HG03558 (cell line): ENCODE data around the gene CAMTA1.

ENCODE experiments used
- ATAC-seq: cut with Tn5 transposase; IDR thresholded peaks from one replicate; pipeline ENCODE4 v1.9.1; 2021; ENCODE audit warnings: moderate number of reproducible peaks; ENCODE audit not compliant: unreplicated experiment; ENCODE audit errors: extremely low read depth

Gene CAMTA1

DNA sequence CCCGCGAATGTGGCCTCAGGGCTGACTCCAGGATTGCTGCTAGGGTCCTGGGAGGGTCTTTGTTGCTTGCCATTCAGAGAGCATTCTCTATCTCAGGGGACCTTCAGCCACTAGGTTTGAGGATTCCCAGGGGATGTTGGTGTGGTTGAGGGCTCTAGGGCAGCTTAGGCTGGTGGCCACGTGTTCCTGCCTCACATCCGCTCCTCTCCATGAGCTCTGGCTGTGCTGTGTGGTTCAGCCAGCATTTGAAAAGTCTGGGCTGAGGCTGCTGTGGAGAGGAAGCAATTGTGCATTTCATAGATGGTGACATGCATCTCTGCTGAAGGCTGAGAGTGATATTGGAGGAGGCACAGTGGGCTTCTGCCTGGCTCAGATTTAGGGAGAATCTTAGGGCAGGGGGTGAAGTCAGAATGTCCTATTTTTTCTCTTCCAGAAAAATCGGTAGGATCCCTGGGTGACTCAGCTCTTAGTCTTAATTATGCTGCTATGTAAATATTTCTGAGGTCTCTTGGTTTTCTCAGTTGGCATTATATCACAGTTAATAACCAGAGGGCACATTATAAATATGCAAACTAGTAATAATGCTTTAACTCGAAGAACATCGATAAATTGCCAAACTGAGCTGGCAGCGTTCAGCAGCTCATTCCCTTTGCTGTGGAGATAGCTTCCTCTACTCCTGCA is 182.3 kb downstream of the CAMTA1 start:
- ATAC-seq = no peak

DNA sequence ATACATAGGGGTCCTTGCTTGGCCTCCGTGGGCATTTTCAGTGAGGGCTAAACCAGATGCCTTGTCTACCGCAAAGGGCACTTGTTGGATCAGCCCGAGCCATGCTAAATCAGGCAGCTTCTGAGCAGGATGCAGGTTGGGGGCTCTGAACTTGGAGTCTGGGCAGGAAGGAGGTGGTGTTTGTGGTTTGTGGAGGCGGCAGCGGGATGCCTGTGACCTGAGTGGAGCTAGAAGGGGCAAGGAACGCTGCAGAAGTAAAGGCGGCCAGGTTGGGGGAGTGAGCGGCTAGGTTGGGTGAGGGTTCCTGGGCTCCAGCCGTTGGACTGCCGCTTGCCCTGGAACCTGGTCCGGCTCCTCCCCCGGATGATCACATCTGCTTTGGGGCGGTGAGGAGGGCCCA is 183.9 kb downstream of the CAMTA1 start:
- ATAC-seq = no peak

DNA sequence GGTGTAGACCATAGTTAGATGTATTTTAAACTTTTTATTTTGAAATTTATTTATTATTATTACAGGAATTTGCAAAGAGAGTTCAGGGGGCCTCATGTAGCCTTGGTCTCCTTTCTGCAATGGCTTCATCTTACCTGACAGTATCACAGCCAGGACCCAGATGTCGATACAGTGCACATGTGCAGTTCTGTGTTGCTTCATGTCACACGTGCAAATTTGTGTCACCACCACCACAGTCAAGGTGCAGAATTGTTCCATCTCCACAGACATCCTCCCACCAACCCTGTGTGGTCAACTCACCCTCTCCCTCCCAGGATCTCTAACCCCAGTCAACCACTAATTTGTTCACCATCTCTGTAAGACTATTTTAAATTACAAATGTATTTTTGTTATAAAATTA is 184.5 kb downstream of the CAMTA1 start:
- ATAC-seq = no peak

DNA sequence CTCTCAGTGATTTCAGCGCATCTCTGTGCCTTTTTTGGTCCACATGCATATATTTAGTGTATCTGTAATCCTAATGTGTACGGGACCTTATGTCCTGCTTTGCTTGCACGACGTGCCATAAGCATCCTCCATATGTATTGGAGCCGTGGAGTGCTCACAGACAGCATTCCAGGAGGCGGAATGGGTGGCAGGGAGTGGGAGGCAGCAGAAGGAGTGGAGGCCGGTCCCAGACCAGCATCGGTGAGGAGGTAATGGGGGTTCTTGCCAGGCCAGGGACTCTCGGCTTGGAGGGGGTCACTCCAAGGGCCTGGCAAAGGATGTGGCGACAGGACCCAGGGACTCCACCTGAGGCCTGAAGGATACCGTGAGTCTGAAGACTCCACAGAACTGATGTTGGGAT is 185.0 kb downstream of the CAMTA1 start:
- no peak for ATAC-seq

DNA sequence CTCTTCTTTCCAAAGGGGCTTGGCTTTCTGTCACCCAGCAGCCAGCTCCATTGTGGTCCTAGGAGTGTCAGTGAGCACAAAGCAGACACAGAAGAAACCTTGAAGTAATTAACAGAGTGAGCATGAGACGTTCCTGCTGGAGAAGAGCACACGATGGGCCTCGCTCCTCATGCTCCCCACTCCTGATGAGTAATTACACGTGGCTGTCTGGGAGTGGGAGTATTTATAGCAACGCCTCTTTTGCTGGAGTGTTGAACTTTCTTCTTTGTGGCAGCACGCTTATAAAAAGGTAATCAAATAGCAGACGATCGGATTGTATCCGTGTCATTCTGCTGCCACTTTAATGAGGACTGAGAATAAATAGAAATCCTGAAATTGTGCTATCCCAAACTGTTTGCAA is 185.8 kb downstream of the CAMTA1 start:
- ATAC-seq = no peak

DNA sequence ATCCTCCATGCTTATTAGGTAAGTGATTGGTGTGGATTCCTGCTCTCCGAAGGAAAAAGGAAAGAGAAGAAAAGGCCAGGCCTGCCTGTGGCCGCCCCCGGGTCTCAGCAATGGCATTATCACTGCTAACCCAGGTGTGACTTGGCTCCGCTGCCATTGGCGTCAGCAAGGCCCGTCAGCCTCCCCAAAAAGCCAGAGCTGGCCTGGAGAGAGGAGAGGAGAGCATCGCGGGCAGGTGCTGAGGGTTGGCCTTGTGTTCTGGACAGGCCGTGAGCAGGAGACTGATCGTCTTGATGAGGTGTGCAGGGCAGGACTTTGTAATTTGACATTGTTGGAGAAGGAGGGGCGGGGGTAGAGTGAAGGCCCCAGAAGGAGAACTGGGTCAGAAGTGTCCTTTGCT is 186.4 kb downstream of the CAMTA1 start:
- no peak for ATAC-seq

DNA sequence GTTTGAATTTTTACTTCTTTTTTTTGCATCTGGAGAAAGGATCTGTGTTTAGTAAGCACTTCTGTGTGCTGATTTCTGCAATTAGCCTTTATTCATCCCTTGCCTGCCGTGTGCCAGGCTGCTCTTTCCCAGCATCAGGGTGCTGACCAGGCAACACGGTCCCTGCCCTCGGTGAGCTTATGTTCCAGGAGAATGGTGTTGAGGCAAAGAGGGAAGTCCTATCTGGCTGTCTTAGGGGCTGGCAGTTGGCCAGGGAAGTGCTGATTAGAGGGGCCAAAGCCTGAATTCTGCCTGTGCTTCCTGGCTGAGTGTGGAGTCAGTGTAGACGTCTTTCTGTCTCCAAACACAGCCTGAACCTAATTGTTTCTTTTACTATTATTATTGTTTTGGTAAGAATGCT is 187.1 kb downstream of the CAMTA1 start:
- ATAC-seq = no peak

DNA sequence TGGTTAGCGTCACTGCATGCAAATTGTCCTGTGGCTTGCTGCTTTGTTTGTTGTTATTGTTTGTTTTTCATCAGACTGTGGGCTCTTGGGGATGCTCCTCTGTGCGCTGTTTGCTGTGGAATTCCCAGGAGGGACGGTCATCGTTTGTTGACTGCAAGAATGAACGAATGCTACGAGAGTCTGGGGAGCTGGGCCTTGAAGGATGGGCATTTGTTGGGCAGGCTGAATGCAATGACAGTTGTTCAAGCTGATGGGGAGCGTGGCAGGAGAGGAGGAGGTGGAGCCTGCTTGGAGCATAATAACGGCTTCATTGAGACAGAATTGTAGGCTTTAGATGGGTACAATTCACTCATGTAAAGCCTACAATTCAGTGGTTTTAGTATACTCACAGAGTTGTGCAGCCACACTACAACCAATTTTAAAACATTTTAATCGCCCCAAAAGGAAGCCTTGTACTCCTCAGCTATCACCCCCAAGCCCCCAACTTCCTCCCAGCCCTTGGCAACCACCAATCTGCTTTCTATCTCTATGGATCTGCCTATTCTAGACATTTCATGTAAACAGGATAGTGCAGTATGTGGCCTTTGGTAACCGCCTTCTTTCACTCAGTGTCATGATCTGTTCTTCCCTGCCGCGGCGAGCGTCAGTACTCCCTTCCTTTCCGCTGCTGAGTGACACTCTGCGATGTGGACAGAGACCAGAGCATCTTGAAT is 190.2 kb downstream of the CAMTA1 start:
- ATAC-seq = no peak

DNA sequence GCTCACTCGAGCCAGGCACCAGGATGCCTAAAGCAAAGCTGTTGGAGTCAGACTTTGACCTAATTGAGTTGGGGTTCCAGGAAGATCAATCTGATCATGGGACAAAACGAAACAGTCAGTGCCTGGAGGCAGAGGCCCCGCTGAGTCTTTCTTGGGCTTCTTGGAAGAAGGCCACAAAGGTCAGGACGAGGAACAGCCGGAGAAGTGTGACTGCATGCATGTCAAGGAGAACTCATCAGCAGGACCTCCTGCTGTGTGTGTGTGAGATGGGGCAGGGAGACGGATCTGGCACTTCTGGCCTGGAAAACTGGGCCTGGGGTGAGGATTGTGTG is 190.8 kb downstream of the CAMTA1 start:
- no peak for ATAC-seq

DNA sequence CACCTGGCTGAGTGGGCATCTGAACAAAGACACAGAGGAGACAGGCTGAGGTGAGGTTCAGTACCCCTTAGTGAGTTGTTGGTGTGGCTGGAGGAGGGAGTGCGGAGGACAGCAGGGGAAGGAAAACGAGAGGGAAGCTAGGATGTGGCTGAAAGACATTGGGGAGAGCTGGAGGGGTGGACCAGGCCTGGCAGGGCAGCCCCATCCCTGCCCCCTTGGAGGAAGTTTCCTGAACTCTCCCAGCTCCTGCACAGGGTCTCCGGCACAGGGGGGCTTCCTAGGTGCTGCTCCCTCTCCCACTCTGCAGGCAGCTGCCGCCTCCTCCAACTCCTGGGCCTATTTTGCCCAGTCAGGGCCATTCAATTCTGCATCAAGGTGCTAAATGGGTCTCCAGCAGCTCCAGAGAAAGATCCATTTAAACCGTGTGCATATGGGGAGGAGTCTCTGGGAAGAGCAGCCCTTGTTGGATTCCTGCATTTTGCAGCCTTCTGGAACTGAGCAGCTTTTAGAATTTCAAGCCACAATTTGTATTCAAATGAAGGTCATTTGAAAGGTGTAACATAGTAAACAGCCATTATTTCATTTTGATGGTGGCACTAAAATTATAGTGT is 193.9 kb downstream of the CAMTA1 start:
- ATAC-seq = no peak

DNA sequence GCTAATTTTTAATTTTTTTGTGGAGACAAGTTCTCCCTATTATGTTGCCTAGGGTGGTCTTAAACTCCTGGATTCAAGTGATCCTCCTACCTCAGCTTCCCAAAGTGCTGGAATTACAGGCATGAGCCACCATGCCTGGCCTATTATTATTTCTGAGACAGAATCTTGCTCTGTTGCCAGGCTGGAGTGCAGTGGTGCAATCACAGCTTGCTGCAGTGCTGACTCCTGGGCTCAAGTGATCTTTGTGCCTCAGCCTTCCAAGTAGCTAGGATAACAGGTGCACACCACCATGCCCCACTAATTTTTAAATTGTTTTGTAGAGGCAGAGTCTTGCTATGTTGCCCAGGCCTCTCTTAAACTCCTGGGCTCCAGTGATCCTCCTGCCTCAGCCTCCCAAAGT is 196.3 kb downstream of the CAMTA1 start:
- ATAC-seq = no peak

DNA sequence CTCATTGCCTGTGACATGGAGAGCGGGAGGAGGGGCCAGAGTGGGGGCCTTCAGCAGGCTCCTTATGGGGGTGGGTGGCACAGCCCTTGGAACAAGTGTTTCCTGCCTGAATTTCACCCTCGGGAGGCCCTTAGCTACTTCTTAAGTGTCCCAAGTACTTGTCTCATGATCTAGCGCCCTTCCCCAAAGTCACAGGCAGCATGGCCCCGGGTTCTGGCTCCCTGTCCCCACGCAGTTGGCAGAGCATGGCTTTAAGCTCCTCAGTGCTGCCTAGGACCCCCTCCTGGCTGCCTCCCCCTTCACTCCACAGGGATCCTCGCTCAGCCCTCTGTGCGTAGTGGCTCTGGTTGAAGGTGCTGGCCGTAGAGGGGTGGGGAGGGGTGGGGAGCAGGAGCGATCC is 197.2 kb downstream of the CAMTA1 start:
- no peak for ATAC-seq

DNA sequence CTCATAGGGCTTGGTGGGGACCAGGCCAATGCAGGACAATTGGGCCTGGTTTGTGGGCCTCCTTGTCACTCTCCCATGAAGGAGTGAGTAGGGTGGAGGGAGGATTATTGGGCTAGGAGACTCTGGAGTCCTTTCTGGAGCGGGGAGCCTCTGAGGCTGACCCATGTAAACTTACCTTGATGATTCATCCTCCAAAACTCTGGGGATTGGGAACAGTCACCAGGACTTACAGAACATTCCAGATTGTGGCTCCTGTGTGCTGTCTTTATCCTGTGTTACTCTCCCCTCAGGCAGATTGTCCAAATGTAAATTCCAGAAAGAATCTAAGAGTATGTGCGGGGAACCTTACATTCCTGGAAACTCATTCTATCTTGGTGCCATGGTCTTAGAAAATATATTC is 197.6 kb downstream of the CAMTA1 start:
- no peak for ATAC-seq

DNA sequence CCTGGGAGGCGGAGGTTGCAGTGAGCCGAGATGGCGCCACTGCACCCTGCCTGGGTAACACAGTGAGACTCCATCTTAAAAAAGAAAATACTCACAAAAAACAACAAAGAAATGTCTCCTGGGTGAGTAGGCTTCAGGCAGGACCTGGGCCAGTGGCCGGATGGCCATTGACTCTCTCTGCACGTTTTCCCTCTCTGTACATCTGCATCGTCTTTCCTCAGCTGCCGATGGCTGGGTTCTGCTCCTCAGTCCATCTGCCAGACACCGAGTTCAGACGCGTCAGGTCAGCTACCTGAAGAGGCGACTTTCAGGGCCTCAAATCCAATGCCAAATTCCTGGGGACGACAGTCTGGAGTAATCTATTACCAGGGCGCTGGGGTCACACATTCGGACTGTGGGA is 199.3 kb downstream of the CAMTA1 start:
- no peak for ATAC-seq

DNA sequence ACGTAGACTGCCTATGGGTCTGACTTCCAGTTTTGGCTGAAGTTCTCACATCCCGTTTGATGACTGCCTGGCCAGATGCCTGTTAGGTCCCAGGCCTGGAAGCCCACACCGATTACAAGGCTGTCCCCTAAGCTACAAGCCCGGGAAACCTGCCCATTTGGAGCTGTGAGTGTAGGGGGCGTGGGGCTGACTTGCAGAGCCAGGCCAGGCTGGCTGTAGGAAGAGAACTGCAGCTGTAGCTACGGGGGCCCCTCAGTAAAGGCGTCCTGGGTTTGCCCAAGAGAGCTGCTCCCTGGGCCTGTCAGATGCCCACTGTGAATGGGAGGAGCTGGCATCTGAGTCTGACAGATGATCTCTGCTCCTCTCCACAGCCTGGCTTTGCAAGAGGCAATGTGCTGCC is 199.7 kb downstream of the CAMTA1 start:
- ATAC-seq = no peak

DNA sequence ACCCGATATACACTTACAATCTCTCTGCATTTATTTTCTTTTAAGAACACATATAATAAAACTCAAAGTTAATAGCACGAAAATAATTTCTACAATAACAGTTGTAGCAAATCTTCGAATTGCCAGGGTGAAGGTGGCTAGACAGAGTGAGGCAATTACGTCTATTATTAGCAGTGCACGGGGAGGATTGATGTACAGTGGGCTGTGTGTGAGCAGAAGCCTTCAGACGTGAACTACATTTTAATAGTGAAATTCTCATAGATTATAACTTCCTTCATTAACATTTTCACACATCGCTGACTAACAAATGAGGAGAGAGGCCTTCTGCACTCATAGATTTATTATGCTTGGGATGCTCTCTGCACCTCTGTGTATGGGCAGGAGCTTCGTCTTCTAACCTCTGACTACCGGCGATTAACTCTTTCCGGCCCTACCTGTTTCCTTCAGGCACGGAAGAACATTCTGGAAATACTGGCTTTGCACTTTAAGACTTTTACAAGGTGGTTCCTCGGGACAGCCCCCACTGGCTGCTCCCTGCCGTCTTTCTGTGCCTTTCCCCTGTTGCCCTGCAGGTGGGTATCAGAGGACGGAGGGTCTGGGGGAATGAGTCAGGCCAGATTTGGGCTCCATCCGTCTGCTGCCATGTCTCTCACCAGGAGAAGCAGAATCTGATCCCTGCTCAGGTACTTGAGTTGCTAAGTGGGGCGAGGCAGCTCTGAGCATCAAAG is 200.5 kb downstream of the CAMTA1 start:
- ATAC-seq = no peak

DNA sequence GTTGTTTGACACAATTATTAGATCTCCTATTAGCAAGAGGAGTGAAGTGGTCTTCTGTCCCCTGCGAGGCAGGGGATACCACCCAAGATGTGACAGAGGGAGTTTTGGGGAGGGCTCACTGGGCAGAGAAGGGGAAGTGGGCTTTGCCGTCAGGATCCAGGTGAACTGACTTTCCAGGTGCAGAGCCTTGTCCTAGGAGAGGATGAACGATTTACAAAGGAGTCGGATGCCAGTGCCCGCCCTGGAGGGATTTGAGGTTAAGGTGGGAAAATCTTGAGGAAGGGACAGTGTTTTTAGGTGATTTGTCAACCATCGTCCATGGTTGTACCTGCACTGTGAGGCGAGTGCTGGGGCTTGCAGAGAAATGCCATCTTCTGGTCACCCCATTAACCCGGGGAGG is 201.0 kb downstream of the CAMTA1 start:
- no peak for ATAC-seq

DNA sequence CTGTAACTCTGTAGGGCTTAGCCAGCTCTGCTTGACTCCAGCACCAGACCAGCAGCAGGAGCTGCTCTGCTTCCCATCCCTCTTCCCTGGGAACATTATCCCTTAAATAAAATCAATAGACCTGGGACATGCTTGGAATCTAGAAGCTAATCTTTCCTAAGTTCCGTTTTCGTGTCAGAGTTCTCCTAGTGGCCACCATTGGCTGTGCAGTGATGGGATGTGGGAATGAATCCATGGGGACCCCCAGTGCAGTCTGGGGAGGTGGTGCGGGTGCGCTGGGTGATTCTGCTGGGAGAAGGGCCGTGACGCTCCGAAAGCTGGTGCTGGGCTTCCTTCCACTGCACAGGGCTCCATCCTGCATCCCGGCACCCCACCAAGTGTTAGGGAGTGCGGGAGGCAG is 202.7 kb downstream of the CAMTA1 start:
- no peak for ATAC-seq

DNA sequence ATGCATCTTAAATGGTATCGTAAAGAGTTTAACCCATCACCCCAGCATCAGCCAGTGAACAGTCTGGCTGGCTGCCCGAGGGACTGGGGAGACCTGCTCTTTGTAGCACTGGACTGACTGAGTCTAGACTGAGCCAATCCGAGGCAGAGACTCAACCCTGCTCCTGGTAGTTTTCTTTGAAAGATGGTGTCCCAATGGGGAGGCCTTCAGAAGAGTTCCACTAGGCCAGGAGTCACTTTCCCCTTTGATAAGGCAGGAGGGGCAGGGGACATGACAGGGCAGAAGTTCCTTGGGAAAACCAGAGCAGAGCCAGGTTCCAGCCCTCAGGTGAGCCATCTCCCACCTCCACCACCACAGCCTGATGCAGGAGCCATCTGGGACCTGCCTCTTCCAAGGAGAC is 203.5 kb downstream of the CAMTA1 start:
- no peak for ATAC-seq

DNA sequence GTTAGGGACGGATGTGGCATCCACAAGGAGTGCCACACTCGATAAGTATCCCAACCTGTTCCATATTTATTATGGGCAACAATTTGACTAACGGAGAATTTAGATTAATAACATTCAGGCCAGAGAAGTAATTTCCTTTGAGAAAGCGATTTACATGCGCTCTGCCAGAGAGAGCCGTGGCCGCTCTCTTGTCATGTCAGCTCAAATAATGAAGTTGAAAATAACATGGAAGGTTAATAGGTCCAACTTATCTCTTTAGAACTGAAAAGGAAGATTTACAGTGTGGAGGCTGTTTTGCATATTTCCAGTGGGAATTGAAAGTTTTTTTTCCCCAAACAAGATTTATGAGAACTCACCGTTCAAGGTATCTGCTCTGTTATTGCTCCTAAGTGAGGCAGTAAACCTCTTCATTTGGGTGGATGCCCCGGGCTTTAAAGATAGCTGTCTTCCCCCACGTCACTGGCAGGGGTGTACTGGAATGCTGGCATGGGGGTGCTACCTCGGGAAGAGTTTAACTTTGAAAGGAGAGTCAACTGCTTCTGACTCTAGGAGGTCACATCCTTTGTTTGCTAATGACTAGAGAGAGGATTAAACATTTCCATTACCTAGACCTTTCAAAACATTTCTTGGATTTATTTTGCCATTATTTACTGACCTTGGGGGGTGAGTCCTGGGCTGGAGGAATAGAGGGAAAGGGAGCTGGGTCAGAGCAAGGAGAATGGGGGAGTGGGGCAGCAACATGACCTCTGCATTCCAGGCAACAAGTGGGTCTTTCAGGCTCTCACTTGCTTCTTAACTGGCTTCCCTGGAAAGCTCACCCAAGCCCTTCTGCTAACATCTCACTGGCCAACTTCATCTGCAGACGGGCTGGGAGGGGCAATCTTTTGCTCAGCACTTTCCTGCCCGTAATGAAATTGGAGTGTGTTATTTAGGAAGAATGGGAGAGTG is 204.2 kb downstream of the CAMTA1 start:
- ATAC-seq = no peak
